Measurements from ENCODE around the gene PAXX. TPM values are rescaled to one million over a fixed set of nuclear protein-coding genes. Genes with fewer than 3 reads are reported as not detected.

Gene PAXX
- total and polyA plus RNA-seq, 9 of the 15 experiments (the other 6 are each of a cell fraction or from before 2014, with no cell fraction given) = 1.2 to 175 (median 38.5) TPM

DNA sequence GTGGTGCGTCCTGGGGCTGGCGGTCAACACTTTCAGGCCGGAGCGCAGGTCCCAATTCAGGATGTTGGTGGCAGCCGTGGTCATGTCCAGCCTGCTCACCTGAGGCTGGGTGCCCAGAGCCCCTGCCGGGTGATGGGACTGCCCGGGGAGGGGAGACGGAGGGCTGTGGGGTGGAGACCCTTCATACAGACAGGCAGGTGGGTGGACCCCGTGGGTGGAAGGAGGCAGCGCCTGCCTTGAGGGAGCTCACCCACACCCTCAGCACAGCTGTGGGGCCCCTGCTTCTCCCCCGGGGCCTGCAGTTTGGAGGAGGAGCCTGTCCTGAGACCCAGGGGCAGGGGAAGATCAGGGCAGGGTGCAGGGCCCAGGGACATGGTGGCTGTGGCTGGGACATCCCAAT is 21.9 kb upstream of the PAXX start:
- Histone ChIP-seq H4K20me1 (replicated peaks; ENCODE audit: control insufficient read depth, insufficient read depth, low read length) (no peaks in the 10 kb centered on the region), H3K4me1 (replicated peaks in 1 of 2; ENCODE audit: control insufficient read depth in 2 of 2, insufficient read depth in 2 of 2, low read length in 2 of 2) (peaks cover 8 to 76% of the 10 kb centered on the region in 2 experiments; a peak in 4 of 5 replicates), H3K9me1 (ENCODE audit: control insufficient read depth, insufficient read depth, low read length) (no peaks in the 10 kb centered on the region), H3K36me3 (ENCODE audit: control insufficient read depth, insufficient read depth, low read length) (no peaks in the 10 kb centered on the region), H2AFZ (ENCODE audit: low read depth, low read length) (no peak overlapping the region), H3K9ac (ENCODE audit: insufficient read depth in 1 of 2, low read depth in 2 of 2, low read length in 2 of 2) (peak overlapping the region in 1 of 2 experiments; percentile 35; a peak in 1 of 4 replicates), H3K27me3 (ENCODE audit: control insufficient read depth in 2 of 2, insufficient read depth in 2 of 2, low read length in 2 of 2) (no peaks in the 10 kb centered on the region), H3K27ac (ENCODE audit: extremely low read depth, low read depth, low read length) (no peak overlapping the region), H3K4me2 (ENCODE audit: insufficient read depth, low read length) (no peak overlapping the region), H3K79me2 (ENCODE audit: control insufficient read depth, insufficient read depth, low read length) (no peaks in the 10 kb centered on the region), H3K4me3 (no peak overlapping the region), H3K9me3 (replicated peaks; ENCODE audit: control insufficient read depth, insufficient read depth, low read depth, low read length) (no peaks in the 10 kb centered on the region)
- WGBS (ENCODE audit: insufficient coverage, low coverage, missing lambda C conversion rate) = 64% methylated on average over 11 of the region's 11 CpGs
- ChIA-PET POLR2A (interaction anchor here (0.7 to 0.9 kb wide), 2 partner anchors 10 to 646 kb away, joined by 3 to 4 read pairs; no protein-coding TSS in a partner anchor), CTCF (ENCODE audit: low intra/inter-chr PET ratio) (no interaction called here)
- in situ Hi-C loops (cut with MboI) = no loop called here
- FAIRE-seq = no peak
- no TSS peak for BruUV-seq (replicated peaks)
- no peak for ATAC-seq
- DNase-seq (ENCODE audit: extremely low read depth in 1 of 4, low spot score in 3 of 4) = no peak
- intact Hi-C loops (cut with micrococcal nuclease) = no loop called here
- TF ChIP-seq ZNF324 (CRISPR knock-in tag; IDR thresholded peaks at IDR 0.05) (no peak), FOXP1 (CRISPR knock-in tag; IDR thresholded peaks at IDR 0.05) (no peak), ZNF140 (CRISPR knock-in tag; IDR thresholded peaks at IDR 0.05) (no peak), ELF1 (tag; IDR thresholded peaks at IDR 0.05) (no peak)
- TF ChIP-seq, protein P1, sequence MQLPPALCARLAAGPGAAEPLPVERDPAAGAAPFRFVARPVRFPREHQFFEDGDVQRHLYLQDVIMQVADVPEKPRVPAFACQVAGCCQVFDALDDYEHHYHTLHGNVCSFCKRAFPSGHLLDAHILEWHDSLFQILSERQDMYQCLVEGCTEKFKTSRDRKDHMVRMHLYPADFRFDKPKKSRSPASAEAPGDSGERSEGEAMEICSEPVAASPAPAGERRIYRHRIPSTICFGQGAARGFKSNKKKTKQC (CRISPR knock-in tag; IDR thresholded peaks at IDR 0.05) = no peak
- TF ChIP-seq, protein P2, sequence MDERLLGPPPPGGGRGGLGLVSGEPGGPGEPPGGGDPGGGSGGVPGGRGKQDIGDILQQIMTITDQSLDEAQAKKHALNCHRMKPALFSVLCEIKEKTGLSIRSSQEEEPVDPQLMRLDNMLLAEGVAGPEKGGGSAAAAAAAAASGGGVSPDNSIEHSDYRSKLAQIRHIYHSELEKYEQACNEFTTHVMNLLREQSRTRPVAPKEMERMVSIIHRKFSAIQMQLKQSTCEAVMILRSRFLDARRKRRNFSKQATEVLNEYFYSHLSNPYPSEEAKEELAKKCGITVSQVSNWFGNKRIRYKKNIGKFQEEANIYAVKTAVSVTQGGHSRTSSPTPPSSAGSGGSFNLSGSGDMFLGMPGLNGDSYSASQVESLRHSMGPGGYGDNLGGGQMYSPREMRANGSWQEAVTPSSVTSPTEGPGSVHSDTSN (CRISPR knock-in tag; IDR thresholded peaks at IDR 0.05; ENCODE audit: low read depth) = no peak
- TF ChIP-seq, protein P2 (tag; conservative IDR thresholded peaks at IDR 0.05; ENCODE audit: low read depth) = no peak
- TF ChIP-seq, protein P3, sequence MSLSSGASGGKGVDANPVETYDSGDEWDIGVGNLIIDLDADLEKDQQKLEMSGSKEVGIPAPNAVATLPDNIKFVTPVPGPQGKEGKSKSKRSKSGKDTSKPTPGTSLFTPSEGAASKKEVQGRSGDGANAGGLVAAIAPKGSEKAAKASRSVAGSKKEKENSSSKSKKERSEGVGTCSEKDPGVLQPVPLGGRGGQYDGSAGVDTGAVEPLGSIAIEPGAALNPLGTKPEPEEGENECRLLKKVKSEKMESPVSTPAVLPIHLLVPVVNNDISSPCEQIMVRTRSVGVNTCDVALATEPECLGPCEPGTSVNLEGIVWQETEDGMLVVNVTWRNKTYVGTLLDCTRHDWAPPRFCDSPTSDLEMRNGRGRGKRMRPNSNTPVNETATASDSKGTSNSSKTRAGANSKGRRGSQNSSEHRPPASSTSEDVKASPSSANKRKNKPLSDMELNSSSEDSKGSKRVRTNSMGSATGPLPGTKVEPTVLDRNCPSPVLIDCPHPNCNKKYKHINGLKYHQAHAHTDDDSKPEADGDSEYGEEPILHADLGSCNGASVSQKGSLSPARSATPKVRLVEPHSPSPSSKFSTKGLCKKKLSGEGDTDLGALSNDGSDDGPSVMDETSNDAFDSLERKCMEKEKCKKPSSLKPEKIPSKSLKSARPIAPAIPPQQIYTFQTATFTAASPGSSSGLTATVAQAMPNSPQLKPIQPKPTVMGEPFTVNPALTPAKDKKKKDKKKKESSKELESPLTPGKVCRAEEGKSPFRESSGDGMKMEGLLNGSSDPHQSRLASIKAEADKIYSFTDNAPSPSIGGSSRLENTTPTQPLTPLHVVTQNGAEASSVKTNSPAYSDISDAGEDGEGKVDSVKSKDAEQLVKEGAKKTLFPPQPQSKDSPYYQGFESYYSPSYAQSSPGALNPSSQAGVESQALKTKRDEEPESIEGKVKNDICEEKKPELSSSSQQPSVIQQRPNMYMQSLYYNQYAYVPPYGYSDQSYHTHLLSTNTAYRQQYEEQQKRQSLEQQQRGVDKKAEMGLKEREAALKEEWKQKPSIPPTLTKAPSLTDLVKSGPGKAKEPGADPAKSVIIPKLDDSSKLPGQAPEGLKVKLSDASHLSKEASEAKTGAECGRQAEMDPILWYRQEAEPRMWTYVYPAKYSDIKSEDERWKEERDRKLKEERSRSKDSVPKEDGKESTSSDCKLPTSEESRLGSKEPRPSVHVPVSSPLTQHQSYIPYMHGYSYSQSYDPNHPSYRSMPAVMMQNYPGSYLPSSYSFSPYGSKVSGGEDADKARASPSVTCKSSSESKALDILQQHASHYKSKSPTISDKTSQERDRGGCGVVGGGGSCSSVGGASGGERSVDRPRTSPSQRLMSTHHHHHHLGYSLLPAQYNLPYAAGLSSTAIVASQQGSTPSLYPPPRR (CRISPR knock-in tag; IDR thresholded peaks at IDR 0.05; ENCODE audit: borderline replicate concordance) = no peak

All from K562 (cell line).